Cardiac muscle cell (in vitro differentiated cells and primary cell): ENCODE data around the gene GJD4. TPM values are rescaled to one million over a fixed set of nuclear protein-coding genes. Genes with fewer than 3 reads are reported as not detected.

Experiments used
- DNase-seq, 2 donors: peaks; one replicate each; pipeline versions ENCODE4 v3.0.0 to v3.0.0-alpha.2; 2010 to 2017; ENCODE audit warnings: low read depth in 1 of 2, low spot score in 1 of 2
- H3K27ac ChIP-seq: fragments of 200-600 bp; sonication (generic); 2 replicates; pipeline ENCODE4 v1.5.1; 2016
- H3K27me3 ChIP-seq: fragments of 200-600 bp; sonication (generic); 2 replicates; pipeline ENCODE4 v1.6.0; 2016; ENCODE audit warnings: control low read depth
- H3K36me3 ChIP-seq: fragments of 200-600 bp; sonication (generic); 2 replicates; pipeline ENCODE4 v1.5.1; 2016; ENCODE audit warnings: control low read depth
- H3K4me1 ChIP-seq: fragments of 200-600 bp; sonication (generic); 2 replicates; pipeline ENCODE4 v1.8.1; 2017; ENCODE audit warnings: low read depth, mild to moderate bottlenecking, mixed run types
- H3K4me3 ChIP-seq: fragments of 200-600 bp; sonication (generic); 2 replicates; pipeline ENCODE4 v1.5.1; 2016; ENCODE audit warnings: mild to moderate bottlenecking
- H3K9me3 ChIP-seq: fragments of 200-600 bp; sonication (generic); 2 replicates; pipeline ENCODE4 v1.5.1; 2017; ENCODE audit warnings: low read depth, mild to moderate bottlenecking, control low read depth
- CTCF ChIP-seq: IDR thresholded peaks from 2 replicates; pipeline ENCODE4 v1.5.1; 2012; ENCODE audit warnings: low read depth, mild to moderate bottlenecking, low read length
- polyA plus RNA-seq: library from polyadenylated mRNA; unstranded; fragments of >200 nt; fragmentation: Nextera tagmentation; extraction: Ambion mirVana; gene quantifications from 2 replicates; pipeline ENCODE4 v1.2.1, GENCODE V29; 2016
- total RNA-seq: library from RNA; depleted of rRNA; stranded (reverse); fragments of >200 nt; gene quantifications from 2 replicates; pipeline ENCODE4 v1.2.3, GENCODE V29; 2016

GJD4 gene
- total and polyA plus RNA-seq, 2 experiments from 2014 or later = 0.24 TPM; not detected in 1

- H3K27me3 ChIP-seq = no peaks in the 10 kb centered on the region
- H3K4me3 ChIP-seq = no peak overlapping the region
- H3K9me3 ChIP-seq = no peaks in the 10 kb centered on the region
- H3K4me1 ChIP-seq = no peaks in the 10 kb centered on the region
- H3K27ac ChIP-seq = no peak overlapping the region
- TF ChIP-seq CTCF = no peak
- DNase-seq = no peak
- no peaks in the 10 kb centered on the region for H3K36me3 ChIP-seq
Measured at GRCh38 chr10:35614312-35614711, 9.2 kb downstream of the GJD4 start.

- TF ChIP-seq CTCF = no peak
- H3K27ac ChIP-seq = no peak overlapping the region
- H3K27me3 ChIP-seq = no peaks in the 10 kb centered on the region
- H3K9me3 ChIP-seq = no peaks in the 10 kb centered on the region
- no peaks in the 10 kb centered on the region for H3K4me1 ChIP-seq
- DNase-seq = peak in 1 of 2 donors; percentile 36
- H3K36me3 ChIP-seq = no peaks in the 10 kb centered on the region
- H3K4me3 ChIP-seq = no peak overlapping the region
Measured at GRCh38 chr10:35626971-35627507, 21.9 kb downstream of the GJD4 start.

GRCh38 chr10:35631404-35631803 is 26.3 kb downstream of the GJD4 start:
- no peak overlapping the region for H3K4me3 ChIP-seq
- no peaks in the 10 kb centered on the region for H3K27me3 ChIP-seq
- H3K27ac ChIP-seq = no peak overlapping the region
- no peaks in the 10 kb centered on the region for H3K36me3 ChIP-seq
- no peak for DNase-seq
- peaks cover 8% of the 10 kb centered on the region for H3K4me1 ChIP-seq
- no peak for TF ChIP-seq CTCF
- no peaks in the 10 kb centered on the region for H3K9me3 ChIP-seq

GRCh38 chr10:35632027-35632426 is 26.9 kb downstream of the GJD4 start:
- Histone ChIP-seq H3K36me3 (no peaks in the 10 kb centered on the region), H3K27me3 (no peaks in the 10 kb centered on the region), H3K27ac (no peak overlapping the region), H3K4me3 (no peak overlapping the region), H3K9me3 (no peaks in the 10 kb centered on the region), H3K4me1 (peaks cover 14% of the 10 kb centered on the region)
- no peak for TF ChIP-seq CTCF
- DNase-seq = no peak

GRCh38 chr10:35633006-35633980 is 28.2 kb downstream of the GJD4 start:
- H3K27me3 ChIP-seq = no peaks in the 10 kb centered on the region
- H3K4me1 ChIP-seq = peaks cover 22% of the 10 kb centered on the region
- H3K36me3 ChIP-seq = no peaks in the 10 kb centered on the region
- H3K27ac ChIP-seq = no peak overlapping the region
- no peak for TF ChIP-seq CTCF
- no peaks in the 10 kb centered on the region for H3K9me3 ChIP-seq
- H3K4me3 ChIP-seq = no peak overlapping the region
- DNase-seq = no peak
